Measurements from ENCODE around the gene UGT1A1.

The UGT1A1 gene

GRCh38 chr2:233816771-233817170 is 56.7 kb downstream of the UGT1A1 start:
- no peaks in the 10 kb centered on the region for H3F3A ChIP-seq (ENCODE audit: insufficient read depth, low read length)
- no peaks in the 10 kb centered on the region for H4K20me1 ChIP-seq (ENCODE audit: insufficient read depth, low read length)
- H2AFZ ChIP-seq (ENCODE audit: low read length), result no peak overlapping the region
- H3K9me3 ChIP-seq (ENCODE audit: low read length), result no peaks in the 10 kb centered on the region
- H3K9me2 ChIP-seq (ENCODE audit: low read depth, low read length), result no peaks in the 10 kb centered on the region
- no peak overlapping the region for H3K4me3 ChIP-seq (ENCODE audit: low read depth, low read length, poor library complexity, severe bottlenecking)
- peaks cover 6% of the 10 kb centered on the region; the same call in 1 of the 2 replicates for H3K27me3 ChIP-seq (ENCODE audit: insufficient read depth, low read length)
- no peaks in the 10 kb centered on the region for H3K36me3 ChIP-seq (ENCODE audit: insufficient read depth, low read length)
- H3K4me1 ChIP-seq (ENCODE audit: insufficient read depth, low read length, severe bottlenecking), result no peaks in the 10 kb centered on the region
- H3K4me2 ChIP-seq (ENCODE audit: low read length), result no peak overlapping the region
- H3K27ac ChIP-seq (ENCODE audit: low read depth, low read length, poor library complexity, severe bottlenecking), result no peak overlapping the region
- H3K79me2 ChIP-seq (ENCODE audit: insufficient read depth, low read length), result no peaks in the 10 kb centered on the region
- H3K9ac ChIP-seq (ENCODE audit: low read length), result no peak overlapping the region
- TF ChIP-seq EZH2 (IDR thresholded peaks at IDR 0.05; ENCODE audit: borderline replicate concordance, low read length) (no peak), CTCF (IDR thresholded peaks at IDR 0.05; ENCODE audit: low read length) (no peak)

GRCh38 chr2:233817361-233817911 is 57.4 kb downstream of the UGT1A1 start:
- TF ChIP-seq CTCF (IDR thresholded peaks at IDR 0.05; ENCODE audit: low read length), result no peak
- TF ChIP-seq EZH2 (IDR thresholded peaks at IDR 0.05; ENCODE audit: borderline replicate concordance, low read length), result no peak
- H3K4me2 ChIP-seq (ENCODE audit: low read length), result no peak overlapping the region
- H3K9me2 ChIP-seq (ENCODE audit: low read depth, low read length), result no peaks in the 10 kb centered on the region
- no peaks in the 10 kb centered on the region for H3K4me1 ChIP-seq (ENCODE audit: insufficient read depth, low read length, severe bottlenecking)
- peaks cover 9% of the 10 kb centered on the region; the same call in 1 of the 2 replicates for H3K27me3 ChIP-seq (ENCODE audit: insufficient read depth, low read length)
- no peaks in the 10 kb centered on the region for H3F3A ChIP-seq (ENCODE audit: insufficient read depth, low read length)
- no peak overlapping the region for H2AFZ ChIP-seq (ENCODE audit: low read length)
- no peaks in the 10 kb centered on the region for H3K36me3 ChIP-seq (ENCODE audit: insufficient read depth, low read length)
- no peaks in the 10 kb centered on the region for H4K20me1 ChIP-seq (ENCODE audit: insufficient read depth, low read length)
- no peaks in the 10 kb centered on the region for H3K9me3 ChIP-seq (ENCODE audit: low read length)
- no peak overlapping the region for H3K4me3 ChIP-seq (ENCODE audit: low read depth, low read length, poor library complexity, severe bottlenecking)
- H3K9ac ChIP-seq (ENCODE audit: low read length), result no peak overlapping the region
- no peaks in the 10 kb centered on the region for H3K79me2 ChIP-seq (ENCODE audit: insufficient read depth, low read length)
- H3K27ac ChIP-seq (ENCODE audit: low read depth, low read length, poor library complexity, severe bottlenecking), result no peak overlapping the region

- Histone ChIP-seq H3K27me3 (ENCODE audit: insufficient read depth, low read length) (peaks cover 9% of the 10 kb centered on the region; the same call in 1 of the 2 replicates), H3F3A (ENCODE audit: insufficient read depth, low read length) (no peaks in the 10 kb centered on the region), H3K27ac (ENCODE audit: low read depth, low read length, poor library complexity, severe bottlenecking) (no peak overlapping the region)
Measured at GRCh38 chr2:233817995-233818638, 58.0 kb downstream of the UGT1A1 start.

More at GRCh38 chr2:233817995-233818638, 58.0 kb downstream of the UGT1A1 start:
- H3K79me2 ChIP-seq (ENCODE audit: insufficient read depth, low read length), result no peaks in the 10 kb centered on the region
- H3K36me3 ChIP-seq (ENCODE audit: insufficient read depth, low read length), result no peaks in the 10 kb centered on the region
- no peaks in the 10 kb centered on the region for H3K9me2 ChIP-seq (ENCODE audit: low read depth, low read length)
- H3K4me3 ChIP-seq (ENCODE audit: low read depth, low read length, poor library complexity, severe bottlenecking), result no peak overlapping the region
- no peak overlapping the region for H3K9ac ChIP-seq (ENCODE audit: low read length)
- no peak overlapping the region for H3K4me2 ChIP-seq (ENCODE audit: low read length)
- no peaks in the 10 kb centered on the region for H3K4me1 ChIP-seq (ENCODE audit: insufficient read depth, low read length, severe bottlenecking)
- no peaks in the 10 kb centered on the region for H4K20me1 ChIP-seq (ENCODE audit: insufficient read depth, low read length)
- H3K9me3 ChIP-seq (ENCODE audit: low read length), result no peaks in the 10 kb centered on the region
- H2AFZ ChIP-seq (ENCODE audit: low read length), result no peak overlapping the region
- no peak for TF ChIP-seq CTCF (IDR thresholded peaks at IDR 0.05; ENCODE audit: low read length)
- no peak for TF ChIP-seq EZH2 (IDR thresholded peaks at IDR 0.05; ENCODE audit: borderline replicate concordance, low read length)
